LNCaP clone FGC (cell line): Measurements from ENCODE around the gene TTLL9.

Experiments used
- DNase-seq: peaks from one replicate; pipeline ENCODE4 v3.0.0-alpha.2; 2011; ENCODE audit warnings: low read depth
- H3K4me3 ChIP-seq: 2 replicates; pipeline ENCODE4 v1.5.1; 2011; ENCODE audit warnings: mild to moderate bottlenecking, low read depth, low read length, control low read depth
- TF ChIP-seq, protein P1 (sequence below): IDR thresholded peaks from 2 replicates; pipeline ENCODE4 v1.5.1; 2012; ENCODE audit warnings: mild to moderate bottlenecking; ENCODE audit not compliant: control insufficient read depth, insufficient read depth; ENCODE audit errors: extremely low read depth

The TTLL9 gene

DNA sequence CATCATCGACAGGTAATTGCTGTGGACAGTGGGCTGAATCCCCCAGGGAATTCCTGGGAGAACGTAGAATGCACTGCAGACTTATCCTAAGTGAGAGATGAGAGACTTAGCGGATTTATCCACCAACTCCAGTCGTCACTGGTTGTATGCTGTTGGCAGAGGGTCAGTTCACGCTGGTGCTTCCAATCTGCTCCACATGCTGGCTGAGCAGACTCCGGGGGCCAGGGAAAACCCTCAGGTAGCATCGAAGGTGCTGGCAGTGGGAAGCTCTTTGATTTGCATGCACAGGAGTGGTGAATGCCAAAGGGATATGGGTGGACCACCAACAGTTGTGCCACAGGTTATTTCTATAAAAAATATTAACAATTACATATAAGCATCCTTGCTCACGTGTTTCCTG, 20.2 kb downstream of the TTLL9 start:
- TF ChIP-seq, protein P1, sequence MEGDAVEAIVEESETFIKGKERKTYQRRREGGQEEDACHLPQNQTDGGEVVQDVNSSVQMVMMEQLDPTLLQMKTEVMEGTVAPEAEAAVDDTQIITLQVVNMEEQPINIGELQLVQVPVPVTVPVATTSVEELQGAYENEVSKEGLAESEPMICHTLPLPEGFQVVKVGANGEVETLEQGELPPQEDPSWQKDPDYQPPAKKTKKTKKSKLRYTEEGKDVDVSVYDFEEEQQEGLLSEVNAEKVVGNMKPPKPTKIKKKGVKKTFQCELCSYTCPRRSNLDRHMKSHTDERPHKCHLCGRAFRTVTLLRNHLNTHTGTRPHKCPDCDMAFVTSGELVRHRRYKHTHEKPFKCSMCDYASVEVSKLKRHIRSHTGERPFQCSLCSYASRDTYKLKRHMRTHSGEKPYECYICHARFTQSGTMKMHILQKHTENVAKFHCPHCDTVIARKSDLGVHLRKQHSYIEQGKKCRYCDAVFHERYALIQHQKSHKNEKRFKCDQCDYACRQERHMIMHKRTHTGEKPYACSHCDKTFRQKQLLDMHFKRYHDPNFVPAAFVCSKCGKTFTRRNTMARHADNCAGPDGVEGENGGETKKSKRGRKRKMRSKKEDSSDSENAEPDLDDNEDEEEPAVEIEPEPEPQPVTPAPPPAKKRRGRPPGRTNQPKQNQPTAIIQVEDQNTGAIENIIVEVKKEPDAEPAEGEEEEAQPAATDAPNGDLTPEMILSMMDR = no peak
- no peak overlapping the region for H3K4me3 ChIP-seq
- DNase-seq = no peak

DNA sequence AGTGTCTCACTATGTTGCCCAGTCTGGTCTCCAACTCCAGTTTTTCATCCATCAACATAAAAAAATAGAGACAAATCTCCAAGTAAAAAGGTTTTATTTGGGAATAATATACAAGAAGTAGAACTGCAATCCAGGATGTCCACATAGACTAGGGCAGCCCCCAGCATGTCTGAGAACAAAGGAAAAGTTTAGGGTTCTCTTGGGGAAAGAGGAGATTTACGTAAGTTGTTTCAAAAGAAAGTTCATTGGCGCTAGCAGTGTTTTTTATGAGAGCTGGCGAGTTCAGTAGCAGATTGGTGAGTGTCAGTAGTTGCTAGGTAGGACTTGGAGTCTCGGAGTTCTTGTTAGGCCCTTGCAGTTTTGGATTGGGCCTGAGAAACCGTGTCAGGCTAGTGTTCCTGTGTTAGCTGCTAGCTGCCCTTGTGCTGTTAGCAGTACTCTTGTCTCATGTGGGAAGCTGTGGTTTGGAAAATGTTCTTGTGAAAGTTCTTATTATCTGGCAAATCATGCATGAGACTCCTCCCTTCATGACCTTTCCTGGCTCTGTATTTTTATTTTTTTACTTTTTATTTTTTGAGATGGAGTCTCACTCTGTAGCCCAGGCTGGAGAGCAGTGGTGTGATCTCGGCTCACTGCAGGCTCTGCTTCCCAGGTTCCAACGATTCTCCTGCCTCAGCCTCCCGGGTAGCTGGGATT, 24.7 kb downstream of the TTLL9 start:
- TF ChIP-seq, protein P1 = no peak
- peak; percentile 80 for DNase-seq
- no peak overlapping the region for H3K4me3 ChIP-seq

DNA sequence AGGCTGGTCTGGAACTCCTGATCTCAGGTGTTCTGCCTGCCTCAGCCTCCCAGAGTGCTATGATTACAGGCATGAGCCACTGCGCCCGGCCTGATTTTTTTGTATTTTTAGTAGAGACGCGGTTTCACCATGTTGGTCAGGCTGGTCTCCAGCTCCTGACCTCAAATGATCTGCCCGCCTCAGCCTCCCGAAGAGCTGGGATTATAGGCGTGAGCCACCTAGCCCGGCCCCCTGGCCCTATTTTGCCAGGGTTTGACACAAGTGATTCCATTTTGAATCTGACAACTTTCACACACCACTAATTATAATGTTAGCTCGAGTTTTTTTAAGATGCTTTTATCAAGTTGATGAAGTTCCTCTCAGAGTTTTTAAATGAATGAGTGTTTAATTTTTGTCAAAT, 25.6 kb downstream of the TTLL9 start:
- H3K4me3 ChIP-seq = no peak overlapping the region
- DNase-seq = no peak
- TF ChIP-seq, protein P1 = no peak

DNA sequence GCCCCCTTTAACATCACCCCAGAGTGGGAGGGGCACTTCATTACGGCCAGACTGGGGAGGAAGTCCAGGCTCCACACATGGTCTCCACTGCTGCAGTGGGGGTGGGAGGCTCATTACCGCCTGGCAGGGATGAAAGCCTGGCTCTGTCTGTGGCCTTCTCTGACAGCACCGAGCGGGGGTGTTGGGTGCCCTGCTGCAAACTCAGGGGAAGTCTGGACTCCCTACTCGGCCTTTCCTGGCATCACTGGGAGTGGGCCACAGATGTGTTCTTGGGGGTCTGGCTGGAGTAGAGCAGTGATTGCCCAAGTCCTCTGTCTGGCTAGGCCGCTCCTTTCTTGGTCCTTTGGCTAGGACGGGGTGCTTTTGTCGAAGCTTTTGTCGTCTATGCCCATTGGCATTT, 27.1 kb downstream of the TTLL9 start:
- DNase-seq = no peak
- TF ChIP-seq, protein P1 = no peak
- no peak overlapping the region for H3K4me3 ChIP-seq

DNA sequence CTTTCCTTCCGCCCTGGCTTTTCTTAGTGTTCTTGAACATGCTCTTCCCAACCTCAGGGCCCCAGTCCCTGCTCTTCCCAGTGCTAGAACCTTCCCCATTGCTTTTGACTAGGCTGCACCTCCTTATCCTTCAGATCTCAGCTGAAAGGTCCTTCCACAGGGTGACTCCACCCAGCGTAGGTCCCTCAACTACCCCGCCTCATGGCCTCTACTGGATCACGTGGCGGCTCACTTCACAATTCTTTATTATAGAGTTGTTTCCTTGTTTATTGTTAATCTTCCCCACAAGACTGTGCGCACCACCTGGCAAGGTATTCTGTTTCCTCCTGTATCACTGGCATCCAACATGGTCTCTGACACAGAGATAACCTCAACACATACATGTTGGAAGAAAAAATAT, 31.2 kb downstream of the TTLL9 start:
- H3K4me3 ChIP-seq = no peak overlapping the region
- TF ChIP-seq, protein P1 = no peak
- DNase-seq = no peak

DNA sequence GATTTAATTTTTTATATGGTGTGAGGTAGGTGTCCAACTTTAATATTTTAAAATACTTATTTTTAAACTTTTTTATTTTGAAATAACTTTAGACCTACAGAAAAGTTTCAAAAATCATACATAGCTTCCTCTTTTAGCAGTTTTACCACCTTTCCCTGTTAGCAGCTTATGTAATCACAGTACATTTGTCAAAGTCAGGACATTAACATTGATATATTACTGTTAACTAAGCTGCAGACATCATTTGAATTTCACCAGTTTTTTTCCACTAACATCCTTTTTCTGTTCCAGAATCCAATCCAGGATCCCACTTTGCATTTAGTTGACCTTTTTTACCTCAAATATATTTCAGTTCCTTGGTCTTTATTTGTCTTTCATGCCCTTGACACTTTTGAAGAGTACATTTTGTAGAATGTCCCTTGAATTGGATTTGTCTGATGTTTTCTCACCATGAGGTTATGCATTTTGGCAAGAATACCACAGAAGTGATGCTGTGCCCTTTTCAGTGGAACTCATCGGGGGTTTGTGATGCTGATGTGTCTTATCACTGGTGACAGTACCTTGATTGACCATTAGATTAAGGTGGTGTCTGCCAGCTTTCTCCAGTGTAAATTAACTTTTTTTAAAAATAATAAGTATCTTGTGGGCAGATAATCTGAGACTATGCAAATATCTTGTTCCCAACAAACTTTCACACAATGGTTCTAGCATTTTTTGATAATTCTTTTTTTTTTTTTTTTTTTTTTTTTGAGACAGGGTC, 33.4 kb downstream of the TTLL9 start:
- TF ChIP-seq, protein P1 = no peak
- H3K4me3 ChIP-seq = no peak overlapping the region
- DNase-seq = no peak
